ENCODE data around the gene VWA8.
"Not testable (repeated sequence)": the region's sequence is repeated elsewhere in the genome, so short reads cannot be mapped to it uniquely, and the experiment has no call there.

Gene VWA8

GRCh38 chr13:41809962-41810361 is 150.9 kb downstream of the VWA8 start:
- H3K4me3 ChIP-seq (ENCODE audit: low read depth, low read length), result no peak overlapping the region

- not testable (repeated sequence) for H3K4me3 ChIP-seq (ENCODE audit: low read depth, low read length)
These were observed 157.5 kb downstream of the VWA8 start for GRCh38 chr13:41803445-41803735.

GRCh38 chr13:41802684-41803444 is 158.0 kb downstream of the VWA8 start:
- H3K4me3 ChIP-seq (ENCODE audit: low read depth, low read length), result no peak overlapping the region

GRCh38 chr13:41802043-41802683 is 158.7 kb downstream of the VWA8 start:
- H3K4me3 ChIP-seq (ENCODE audit: low read depth, low read length), result no peak overlapping the region

- no peak overlapping the region for H3K4me3 ChIP-seq (ENCODE audit: low read depth, low read length)
These were observed 169.9 kb downstream of the VWA8 start for GRCh38 chr13:41791056-41791455.

GRCh38 chr13:41788552-41788951 is 172.4 kb downstream of the VWA8 start:
- H3K4me3 ChIP-seq (ENCODE audit: low read depth, low read length), result no peak overlapping the region

GRCh38 chr13:41785402-41786172 is 175.3 kb downstream of the VWA8 start:
- H3K4me3 ChIP-seq (ENCODE audit: low read depth, low read length), result no peak overlapping the region

- H3K4me3 ChIP-seq (ENCODE audit: low read depth, low read length), result no peak overlapping the region
These were observed 178.8 kb downstream of the VWA8 start for GRCh38 chr13:41782086-41782485.

GRCh38 chr13:41780715-41781706 is 179.9 kb downstream of the VWA8 start:
- H3K4me3 ChIP-seq (ENCODE audit: low read depth, low read length), result no peak overlapping the region

- H3K4me3 ChIP-seq (ENCODE audit: low read depth, low read length), result no peak overlapping the region
These were observed 185.7 kb downstream of the VWA8 start for GRCh38 chr13:41775251-41775650.

- H3K4me3 ChIP-seq (ENCODE audit: low read depth, low read length), result no peak overlapping the region
These were observed 186.2 kb downstream of the VWA8 start for GRCh38 chr13:41774605-41775218.

GRCh38 chr13:41767801-41768200 is 193.1 kb downstream of the VWA8 start:
- no peak overlapping the region for H3K4me3 ChIP-seq (ENCODE audit: low read depth, low read length)

- H3K4me3 ChIP-seq (ENCODE audit: low read depth, low read length), result no peak overlapping the region
These were observed 194.5 kb downstream of the VWA8 start for GRCh38 chr13:41766439-41766838.

GRCh38 chr13:41765813-41766212 is 195.1 kb downstream of the VWA8 start:
- H3K4me3 ChIP-seq (ENCODE audit: low read depth, low read length), result no peak overlapping the region

- no peak overlapping the region for H3K4me3 ChIP-seq (ENCODE audit: low read depth, low read length)
These were observed 195.9 kb downstream of the VWA8 start for GRCh38 chr13:41765020-41765419.

- no peak overlapping the region for H3K4me3 ChIP-seq (ENCODE audit: low read depth, low read length)
These were observed 196.4 kb downstream of the VWA8 start for GRCh38 chr13:41764558-41764957.

- H3K4me3 ChIP-seq (ENCODE audit: low read depth, low read length), result no peak overlapping the region
These were observed 197.1 kb downstream of the VWA8 start for GRCh38 chr13:41763782-41764181.

- no peak overlapping the region for H3K4me3 ChIP-seq (ENCODE audit: low read depth, low read length)
These were observed 198.1 kb downstream of the VWA8 start for GRCh38 chr13:41762796-41763195.

GRCh38 chr13:41756198-41756880 is 204.6 kb downstream of the VWA8 start:
- H3K4me3 ChIP-seq (ENCODE audit: low read depth, low read length), result no peak overlapping the region

Measured in iPS-11a (cell line).